HG03108 (cell line): ENCODE measurements around the gene GUCY1B1.

ENCODE experiments used
- ATAC-seq: cut with Tn5 transposase; IDR thresholded peaks from one replicate; pipeline ENCODE4 v1.9.1; 2021; ENCODE audit warnings: moderate library complexity; ENCODE audit not compliant: unreplicated experiment

Gene GUCY1B1

DNA sequence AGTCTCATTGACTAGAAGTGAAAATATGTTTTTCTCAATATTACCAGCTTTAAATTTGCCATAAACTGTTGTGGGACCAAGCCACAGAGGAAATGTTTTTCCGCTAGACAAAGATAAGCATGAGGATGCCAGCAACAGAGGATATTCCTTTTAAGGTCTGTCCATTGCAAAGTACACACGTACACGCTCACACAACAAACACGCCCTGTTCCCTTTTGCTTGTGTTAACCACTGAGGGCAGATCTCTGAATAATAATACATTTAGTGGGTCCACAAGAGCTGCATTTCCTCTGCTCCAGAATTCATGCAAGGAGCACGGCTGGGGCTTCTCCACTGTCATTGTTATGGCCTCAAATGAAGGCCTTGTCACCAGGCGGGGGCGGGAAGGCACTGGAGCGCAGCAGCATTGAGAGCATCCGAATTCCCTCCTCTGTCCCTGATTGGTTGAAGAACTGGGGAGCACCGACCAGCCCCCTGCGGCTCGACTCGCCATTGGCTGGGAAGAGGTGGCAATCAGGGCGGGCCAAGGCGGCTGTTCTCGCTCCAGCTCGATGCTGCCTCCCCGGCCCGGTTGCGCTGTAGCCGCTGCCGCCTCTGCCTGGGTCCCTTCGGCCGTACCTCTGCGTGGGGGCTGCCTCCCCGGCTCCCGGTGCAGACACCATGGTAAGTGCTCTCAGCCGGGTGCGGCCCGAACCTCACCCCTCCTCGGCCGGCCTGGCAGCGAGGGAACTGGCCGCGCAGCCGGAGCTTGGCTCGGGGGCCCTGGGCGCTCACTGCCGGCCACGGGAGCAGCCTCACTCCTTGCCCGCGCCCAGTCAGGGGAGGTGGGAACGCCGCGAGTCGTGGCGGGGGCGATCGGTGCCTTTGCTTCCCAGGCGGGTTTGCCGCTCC is at the start of gene GUCY1B1:
Gene GUCY1B1 (plus strand): TSS at position 541 of the 891 bp plus-strand sequence. CDS start 120 bp downstream, at position 661.
- peak; percentile 97 for ATAC-seq

DNA sequence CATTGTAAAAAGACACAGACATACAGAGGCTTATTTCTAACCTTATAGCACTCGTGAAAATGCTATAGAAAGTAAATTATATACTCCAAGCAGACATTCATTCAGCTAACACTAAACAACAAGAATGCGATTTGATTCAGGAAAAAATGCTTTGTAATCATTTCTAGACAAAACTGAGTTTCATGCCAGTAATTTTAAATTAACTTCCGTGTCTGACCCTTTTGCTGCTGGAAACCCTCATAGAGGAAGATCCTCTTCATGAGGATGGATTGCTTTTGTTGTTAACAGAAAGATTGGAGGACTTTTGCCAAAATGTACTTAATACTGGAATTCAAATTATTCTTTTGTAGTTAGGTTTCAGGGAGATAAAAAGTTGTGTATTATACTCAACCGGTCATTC is 48.9 kb upstream of the GUCY1B1 start:
- no peak for ATAC-seq

DNA sequence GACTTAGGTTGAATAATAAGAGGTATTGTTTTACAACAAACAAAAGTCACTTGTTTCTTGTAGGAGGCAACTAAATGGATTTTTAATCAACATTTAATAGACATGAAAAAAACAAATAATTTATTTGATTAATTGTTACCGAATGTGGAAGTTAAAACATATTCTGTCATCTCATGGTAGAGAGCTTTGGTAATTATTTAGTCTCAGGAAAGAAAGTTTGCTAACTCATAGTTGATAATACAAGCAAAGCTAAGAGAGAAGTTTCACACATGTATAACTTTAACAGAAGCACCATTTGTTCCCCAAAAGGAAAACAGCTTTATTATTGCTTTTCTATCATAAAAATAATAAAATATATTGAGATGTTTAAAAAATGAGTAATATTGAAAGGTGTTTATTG is 47.3 kb upstream of the GUCY1B1 start:
- ATAC-seq, result no peak

DNA sequence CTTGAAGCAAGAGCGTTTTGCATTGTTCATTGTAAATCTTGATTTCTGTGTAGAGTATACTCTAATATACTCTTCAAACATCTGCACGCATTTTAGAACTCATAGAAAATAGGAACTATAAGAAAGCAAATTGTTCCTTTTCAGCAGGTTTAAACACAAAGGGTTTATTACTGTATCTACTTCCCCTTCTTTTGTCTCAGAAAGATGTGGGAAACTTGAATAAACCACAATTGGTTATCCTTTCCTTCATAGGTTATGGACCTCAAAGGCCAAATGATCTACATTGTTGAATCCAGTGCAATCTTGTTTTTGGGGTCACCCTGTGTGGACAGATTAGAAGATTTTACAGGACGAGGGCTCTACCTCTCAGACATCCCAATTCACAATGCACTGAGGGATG is 46.0 kb upstream of the GUCY1B1 start:
- ATAC-seq, result no peak

DNA sequence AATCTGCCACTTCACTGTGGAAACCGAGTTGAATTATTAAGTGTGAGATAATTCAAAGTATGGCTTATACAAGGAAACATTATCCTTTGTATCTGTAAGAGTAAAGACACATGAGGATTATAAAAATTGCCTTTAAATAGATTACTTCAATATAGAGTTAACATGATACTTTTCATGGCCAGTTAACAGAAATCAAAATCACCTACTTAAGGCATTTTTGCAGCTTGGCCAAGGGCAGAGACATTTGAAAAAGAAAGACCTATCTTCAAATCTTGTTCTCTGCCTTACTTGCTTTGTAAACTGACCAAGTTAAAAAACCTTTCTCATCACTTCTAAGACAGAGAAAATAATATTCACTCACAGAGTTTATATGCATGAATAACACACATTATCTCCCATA is 44.9 kb upstream of the GUCY1B1 start:
- no peak for ATAC-seq

DNA sequence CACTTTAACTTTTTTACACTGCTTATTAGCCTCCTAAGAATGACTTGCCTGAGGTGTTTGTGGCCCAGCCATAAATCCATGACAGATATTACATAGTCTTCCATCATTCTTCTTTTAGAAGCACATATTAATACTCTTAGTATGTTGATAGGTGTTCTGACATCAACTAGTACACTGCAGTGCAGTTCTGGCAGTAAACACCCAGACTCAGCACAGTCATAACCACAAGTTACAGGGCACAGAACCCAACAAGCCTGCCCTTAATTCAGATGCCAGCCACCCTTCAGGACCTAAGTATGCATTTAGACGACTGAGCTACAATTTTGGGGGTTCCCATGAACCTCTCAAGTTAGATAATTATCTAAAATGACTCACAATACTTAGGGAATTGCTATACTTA is 36.5 kb upstream of the GUCY1B1 start:
- ATAC-seq, result no peak

DNA sequence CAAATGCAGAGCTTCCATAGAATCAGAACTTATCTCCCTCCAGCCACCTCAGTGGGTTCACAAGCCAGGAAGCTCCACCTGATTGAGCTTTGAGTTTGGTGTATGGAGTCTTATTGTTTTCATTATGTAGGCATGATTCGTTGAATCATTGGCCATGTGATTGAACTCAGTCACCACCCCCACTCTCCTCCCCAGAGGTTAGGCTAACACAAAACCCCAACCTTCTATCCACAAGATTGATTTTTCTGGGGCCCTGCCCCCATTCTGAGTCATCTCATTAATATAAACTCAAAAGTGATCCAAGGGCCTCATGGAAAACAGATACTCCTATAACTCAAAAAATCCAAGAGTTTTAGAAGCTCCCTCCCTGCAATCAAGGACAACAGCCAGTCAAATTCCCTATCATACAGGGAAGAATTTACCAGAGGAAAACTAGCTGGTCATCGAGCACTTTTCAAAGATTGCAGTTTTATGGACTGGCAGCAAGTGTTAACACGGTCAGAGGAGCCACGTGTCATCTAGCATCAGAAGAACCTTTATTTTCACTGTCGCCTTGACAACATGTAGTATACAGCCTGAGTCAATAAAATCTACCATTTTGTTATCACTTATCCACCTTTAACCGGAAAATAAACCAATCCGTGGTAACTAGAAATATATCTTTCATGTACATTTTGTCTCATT is 35.9 kb upstream of the GUCY1B1 start:
- ATAC-seq, result no peak

DNA sequence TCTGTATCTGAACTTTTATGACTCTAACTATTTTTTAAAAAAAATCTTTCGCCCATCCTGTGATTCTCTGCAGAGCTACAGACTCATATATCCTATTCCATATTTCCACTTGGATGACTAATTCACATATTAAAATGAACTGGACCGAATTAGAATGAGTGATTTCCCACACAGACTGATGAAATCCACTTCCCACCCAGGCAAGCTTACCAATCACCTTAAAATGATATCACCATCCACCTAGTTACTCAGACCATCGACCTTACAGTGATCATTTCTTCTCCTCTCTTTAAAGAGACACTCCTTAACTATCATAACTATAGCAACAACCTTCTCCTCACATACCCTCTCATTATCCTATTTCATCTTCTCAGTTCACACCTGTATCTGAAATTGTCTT is 34.1 kb upstream of the GUCY1B1 start:
- no peak for ATAC-seq

DNA sequence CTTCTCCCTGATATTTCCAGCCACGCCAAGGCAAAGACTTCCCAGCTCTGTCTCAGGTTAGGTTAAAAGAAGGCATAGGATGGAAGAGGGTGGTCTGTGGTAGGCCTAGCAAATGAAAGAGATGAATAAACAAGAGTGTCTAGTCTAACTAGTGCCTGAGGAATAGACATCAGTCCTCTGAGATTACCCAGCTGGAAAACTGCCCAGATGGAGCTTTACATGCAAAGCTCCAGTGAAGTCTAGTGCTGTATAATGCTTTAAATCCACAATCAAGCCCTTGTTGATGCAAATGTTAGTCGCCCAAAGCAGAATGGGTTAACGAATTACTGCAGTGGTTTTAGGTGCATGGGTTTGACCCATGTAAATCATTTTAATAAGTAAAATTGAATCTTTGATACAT is 24.8 kb upstream of the GUCY1B1 start:
- ATAC-seq, result no peak

DNA sequence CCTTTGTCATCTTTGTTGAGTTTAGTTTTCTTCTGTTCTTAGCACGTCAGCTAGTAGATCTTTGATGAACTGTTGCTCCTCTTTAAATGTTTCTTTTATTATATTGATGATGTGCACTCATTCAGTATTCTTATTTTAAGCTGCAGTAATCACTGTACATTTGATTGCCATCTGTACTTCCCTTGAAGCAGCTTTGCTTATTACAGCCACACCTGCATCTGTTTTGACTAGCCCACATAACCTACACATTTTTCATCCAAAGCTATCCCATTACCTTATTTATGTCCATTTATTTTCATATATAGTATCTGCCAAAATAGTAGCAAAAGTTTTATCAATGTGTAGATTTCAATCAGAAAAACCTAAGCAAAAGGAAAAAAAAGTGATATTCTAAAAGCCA is 23.9 kb upstream of the GUCY1B1 start:
- no peak for ATAC-seq

DNA sequence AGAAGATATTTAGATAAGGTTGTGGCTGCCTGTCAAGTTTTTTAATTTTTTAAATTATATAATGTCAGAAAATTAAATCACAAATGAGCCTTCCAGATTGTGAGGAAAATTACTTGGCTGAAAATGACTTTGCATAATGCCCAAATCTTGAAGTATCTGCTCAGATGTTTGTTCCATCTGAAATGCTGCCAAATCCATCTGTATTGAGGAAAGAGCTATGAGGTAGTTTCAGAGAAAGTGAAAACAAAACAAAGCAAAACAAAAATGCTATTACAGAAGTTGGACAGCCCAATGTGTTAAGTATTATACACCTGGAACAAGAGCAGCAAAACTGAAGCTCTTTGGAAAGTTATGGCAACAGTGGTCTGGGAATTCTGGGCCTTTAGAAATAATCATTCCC is 23.3 kb upstream of the GUCY1B1 start:
- no peak for ATAC-seq

DNA sequence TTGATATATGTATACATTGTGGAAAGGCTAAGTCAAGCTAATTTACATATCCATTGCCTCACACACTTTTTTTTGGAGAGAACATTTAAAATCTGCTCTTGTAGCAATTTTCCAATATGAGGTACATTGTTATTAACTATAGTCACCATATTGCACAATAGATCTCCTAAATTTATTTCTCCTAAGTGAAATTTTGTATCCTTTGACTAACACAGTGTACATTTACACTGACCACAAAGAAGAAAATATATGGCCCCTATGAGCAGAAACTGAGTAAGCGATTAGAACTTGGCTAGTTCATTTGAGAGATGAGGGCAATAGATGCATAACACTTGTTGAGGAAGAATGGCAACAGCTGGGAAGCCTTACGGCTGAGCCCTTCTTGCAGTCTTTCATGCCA is 20.3 kb upstream of the GUCY1B1 start:
- ATAC-seq, result no peak

DNA sequence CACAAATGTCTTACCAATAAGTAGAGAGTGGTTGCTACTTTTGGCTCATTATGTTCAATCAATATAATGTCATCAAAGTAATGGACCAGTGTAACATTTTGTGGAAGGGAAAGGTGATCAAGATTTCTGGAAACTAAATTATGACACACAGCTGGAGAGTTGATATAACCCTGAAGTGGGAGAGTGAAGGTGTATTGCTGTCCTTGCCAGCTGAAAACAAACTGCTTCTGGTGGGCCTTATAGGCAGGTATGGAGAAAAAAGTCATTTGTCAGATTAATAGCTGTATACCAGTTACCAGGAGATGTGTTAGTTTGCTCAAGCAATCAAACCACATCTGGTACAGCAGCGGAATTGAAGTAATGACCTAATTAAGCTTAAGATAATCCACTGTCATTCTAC is 17.3 kb upstream of the GUCY1B1 start:
- no peak for ATAC-seq

DNA sequence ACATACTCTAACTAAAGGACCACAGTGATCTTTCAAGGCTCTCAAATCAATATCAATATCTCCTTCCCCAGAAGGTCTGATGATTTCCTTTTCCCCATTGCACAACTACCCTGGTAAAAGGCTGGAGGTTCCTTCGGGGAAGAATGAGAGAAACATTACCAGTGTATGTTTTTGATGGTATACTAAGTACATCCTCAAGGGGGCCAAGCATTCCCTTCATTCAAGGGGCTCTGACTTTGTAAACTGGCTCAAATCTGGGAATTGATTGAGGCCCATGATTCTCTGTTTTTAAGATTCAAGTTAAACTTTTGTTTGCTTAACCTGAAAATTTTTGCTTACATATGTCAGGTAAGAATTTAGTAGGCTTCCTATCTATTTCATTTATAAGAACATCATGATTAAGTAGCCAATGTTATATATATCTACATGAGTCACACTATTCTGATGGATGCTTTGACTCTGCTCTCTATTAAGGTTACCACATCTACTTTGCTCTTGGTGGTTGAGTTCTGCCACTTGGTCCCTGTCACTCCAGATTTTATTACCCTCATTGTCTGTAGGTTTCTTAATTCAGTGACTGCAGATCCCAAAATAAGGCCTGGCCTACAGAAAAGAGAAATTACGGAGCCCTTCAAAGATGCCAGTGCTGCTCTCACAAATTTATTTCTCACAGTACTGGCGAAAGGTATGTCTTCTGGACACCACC is 16.4 kb upstream of the GUCY1B1 start:
- no peak for ATAC-seq

DNA sequence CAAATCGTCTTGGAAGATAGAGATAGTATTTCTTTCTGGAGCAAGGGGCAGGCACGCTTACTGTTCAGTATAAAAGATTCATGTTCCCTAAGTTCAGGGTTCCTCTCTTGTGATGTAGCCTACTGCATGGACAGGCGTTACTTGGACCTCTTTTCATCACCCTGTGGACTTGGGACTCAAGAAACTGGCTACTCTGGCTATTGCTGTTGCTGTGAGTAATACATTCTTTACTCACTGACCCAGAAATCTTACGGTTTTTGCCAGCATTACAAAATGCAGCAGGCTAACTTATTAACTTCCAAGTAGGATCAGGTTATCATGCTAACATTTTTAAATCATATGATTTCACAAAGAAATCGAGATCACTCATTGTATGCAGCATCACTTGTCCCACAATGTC is 12.8 kb upstream of the GUCY1B1 start:
- no peak for ATAC-seq

DNA sequence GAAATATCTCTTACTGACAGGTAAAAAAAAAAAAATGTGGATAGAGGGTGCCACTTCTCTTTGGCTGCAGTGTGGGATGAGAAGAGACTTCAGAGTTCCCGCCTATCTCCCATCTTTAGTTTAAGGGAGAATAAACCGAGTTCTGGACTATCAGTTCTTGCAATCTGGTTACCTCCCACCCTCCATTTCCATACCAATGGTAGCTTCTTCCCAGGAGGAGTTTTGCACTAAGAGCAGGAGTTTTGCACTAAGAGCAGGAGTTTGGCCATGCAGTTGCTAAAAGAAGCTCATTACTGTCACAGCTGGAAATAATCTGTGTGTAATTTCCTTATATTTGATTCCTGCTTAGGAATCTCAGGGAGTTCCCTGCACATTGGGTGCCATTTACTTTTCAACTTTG is 10.8 kb upstream of the GUCY1B1 start:
- ATAC-seq, result no peak

DNA sequence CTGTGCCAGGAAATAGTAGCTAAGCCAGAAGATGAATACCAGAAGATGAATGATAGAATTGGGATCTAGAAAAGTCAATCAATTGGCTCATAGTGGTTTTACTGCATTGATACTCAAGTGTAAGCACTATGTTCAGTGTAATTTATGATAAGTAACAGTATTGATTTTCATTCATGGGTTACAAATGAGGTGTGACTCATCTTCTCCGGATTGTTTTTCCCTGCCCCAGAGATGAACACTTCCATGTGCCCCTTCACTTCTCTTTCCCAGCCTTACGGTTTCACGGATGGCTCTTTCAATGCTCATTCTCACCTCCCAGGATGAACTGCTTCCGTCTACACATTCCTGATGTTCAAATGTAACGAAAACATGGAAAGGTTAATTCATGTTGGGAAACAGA is 9.8 kb upstream of the GUCY1B1 start:
- ATAC-seq, result no peak

DNA sequence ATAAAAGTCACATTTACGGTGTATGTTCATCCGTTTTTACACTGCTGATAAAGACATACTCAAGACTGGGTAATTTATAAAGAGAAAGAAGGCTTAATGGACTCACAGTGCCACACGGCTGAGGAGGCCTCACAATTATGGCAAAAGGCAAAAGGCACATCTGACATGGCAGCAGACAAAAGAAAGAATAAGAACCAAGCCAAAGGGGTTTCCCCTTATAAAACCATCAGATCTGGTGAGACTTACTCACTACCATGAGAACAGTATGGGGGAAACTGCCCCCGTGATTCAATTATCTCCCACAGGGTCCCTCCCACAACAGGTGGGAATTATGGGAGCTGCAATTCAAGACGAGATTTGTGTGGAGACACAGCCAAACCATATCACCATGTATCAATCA is 7.3 kb upstream of the GUCY1B1 start:
- no peak for ATAC-seq

DNA sequence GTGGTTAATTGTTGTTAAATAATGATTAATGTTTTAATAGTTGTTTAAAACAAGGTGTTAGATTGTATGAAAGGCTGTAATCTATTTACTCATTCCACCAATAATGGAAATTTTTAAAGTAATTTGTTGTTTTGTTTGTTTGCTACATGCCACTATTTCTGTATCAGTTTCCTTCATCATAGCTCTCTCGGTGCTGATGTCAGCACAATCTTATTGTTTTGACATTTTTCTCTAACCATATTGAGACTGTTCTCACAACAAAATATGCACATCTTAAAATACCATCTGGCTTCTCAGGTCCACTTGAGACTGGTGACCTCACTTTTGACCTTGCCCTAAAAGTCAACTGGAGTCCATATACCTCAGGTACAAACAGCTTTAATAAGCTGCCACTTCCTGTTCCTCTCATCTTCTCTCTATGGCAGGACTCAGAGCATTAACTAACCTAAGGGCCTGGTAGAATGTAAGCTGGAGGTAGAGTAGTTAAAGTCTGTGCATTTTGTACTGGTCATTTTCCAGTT is 1.0 kb upstream of the GUCY1B1 start:
- ATAC-seq, result no peak

DNA sequence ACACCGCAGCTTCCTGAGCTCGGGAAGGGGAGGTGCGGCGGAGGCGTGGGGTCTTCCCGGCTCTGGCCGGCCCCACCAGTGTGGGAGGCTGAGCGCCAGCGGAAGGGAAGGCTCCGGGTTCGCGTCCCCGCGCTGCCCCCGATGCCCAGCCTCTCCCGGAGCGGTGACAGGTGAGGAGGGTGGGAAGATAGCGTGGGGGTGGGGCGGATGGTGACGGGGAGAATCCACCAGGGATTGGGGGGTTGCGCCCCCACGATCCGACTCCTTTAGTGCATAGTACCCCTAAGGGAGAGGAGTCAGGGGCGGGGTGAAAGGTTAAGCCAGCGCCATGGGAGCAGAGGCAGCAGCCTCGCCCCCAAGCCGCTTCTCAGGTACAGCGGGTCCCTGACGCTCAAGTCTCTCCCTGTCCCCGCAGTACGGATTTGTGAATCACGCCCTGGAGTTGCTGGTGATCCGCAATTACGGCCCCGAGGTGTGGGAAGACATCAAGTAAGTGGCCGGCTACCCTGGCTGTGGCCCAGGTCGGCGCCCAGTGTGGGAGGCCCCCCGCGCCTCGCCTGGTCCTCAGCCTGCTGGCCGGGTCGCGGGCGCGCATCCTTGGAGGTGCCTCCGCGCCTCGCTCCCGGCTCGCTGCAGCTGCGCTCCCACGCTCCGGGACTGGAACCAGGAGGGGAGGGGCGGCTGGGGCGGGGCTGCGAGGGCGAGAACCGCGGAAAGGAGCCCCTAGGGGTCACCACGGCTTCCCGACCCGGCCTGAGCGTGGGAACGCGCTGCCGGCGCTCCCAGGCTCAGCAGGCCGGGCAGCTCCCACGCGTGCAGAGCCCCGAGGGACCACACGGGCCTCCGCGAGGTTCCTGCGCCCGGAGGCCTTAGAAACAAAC is 791 bp downstream of the GUCY1B1 start:
- no peak for ATAC-seq

DNA sequence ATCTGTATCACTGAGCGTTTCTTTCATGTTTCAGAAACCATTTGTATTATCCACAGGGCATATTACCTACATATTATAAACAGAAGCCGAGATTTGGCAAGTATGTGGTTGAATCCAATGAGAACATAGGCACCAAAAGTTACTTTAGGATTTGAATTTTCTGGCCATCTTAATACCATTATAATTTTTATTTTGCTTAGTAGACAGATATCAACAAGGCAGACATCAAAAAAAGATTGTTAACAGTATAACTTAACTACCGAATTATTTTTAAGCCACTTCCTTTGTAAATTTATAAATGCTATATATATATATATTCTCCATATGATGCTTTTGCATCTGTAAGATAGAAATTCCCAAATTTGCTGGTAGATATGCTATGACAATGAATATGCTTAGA is 2.2 kb downstream of the GUCY1B1 start:
- ATAC-seq, result no peak
